HepG2 (cell line): ENCODE results near the gene WWTR1. TPM values are rescaled to one million over a fixed set of nuclear protein-coding genes. Genes with fewer than 3 reads are reported as not detected.

Source experiments
- AKNA ChIP-seq: sonication (generic); formaldehyde crosslinking; IDR thresholded peaks from 2 replicates; pipeline ENCODE4 v1.4.0; 2020; ENCODE audit warnings: missing genetic modification reagents, borderline replicate concordance
- ARID3A ChIP-seq: IDR thresholded peaks from 2 replicates; pipeline ENCODE4 v1.6.1; 2012; ENCODE audit warnings: low read depth, low read length, improper control_type of control experiment
- CEBPB ChIP-seq: IDR thresholded peaks from 2 replicates; pipeline ENCODE4 v1.6.1; 2011; ENCODE audit warnings: low read depth, low read length, improper control_type of control experiment, borderline replicate concordance
- MAZ ChIP-seq, 2 experiments: sonication (generic) in 1 of 2; formaldehyde crosslinking in 1 of 2; IDR thresholded peaks; 2 replicates each; pipeline versions ENCODE4 v1.5.0 to v1.6.1; 2012 to 2020; ENCODE audit warnings: low read depth in 2 of 2, mild to moderate bottlenecking in 2 of 2, borderline replicate concordance in 1 of 2, improper control_type of control experiment in 1 of 2, low read length in 1 of 2, missing genetic modification reagents in 1 of 2, moderate library complexity in 1 of 2
- RORA ChIP-seq: sonication (generic); formaldehyde crosslinking; IDR thresholded peaks from 2 replicates; pipeline ENCODE4 v1.5.0; 2020; ENCODE audit warnings: mild to moderate bottlenecking, missing genetic modification reagents, moderate library complexity
- ZNF441 ChIP-seq: sonication (generic); formaldehyde crosslinking; IDR thresholded peaks from 2 replicates; pipeline ENCODE4 v1.7.0; 2021; ENCODE audit warnings: missing genetic modification reagents, borderline replicate concordance
- ZNF513 ChIP-seq: sonication (generic); formaldehyde crosslinking; conservative IDR thresholded peaks from 2 replicates; pipeline ENCODE4 v1.5.0; 2020; ENCODE audit warnings: missing genetic modification reagents
- ZNF570 ChIP-seq: sonication (generic); formaldehyde crosslinking; IDR thresholded peaks from 2 replicates; pipeline ENCODE4 v1.4.0; 2020; ENCODE audit warnings: mild to moderate bottlenecking, missing genetic modification reagents, borderline replicate concordance
- ZNF777 ChIP-seq: sonication (generic); formaldehyde crosslinking; IDR thresholded peaks from 2 replicates; pipeline ENCODE4 v1.4.0; 2020; ENCODE audit warnings: missing genetic modification reagents
- ZNF879 ChIP-seq: sonication (generic); formaldehyde crosslinking; IDR thresholded peaks from 2 replicates; pipeline ENCODE4 v1.8.1; 2023; ENCODE audit warnings: missing genetic modification reagents
- ZZZ3 ChIP-seq: sonication (generic); formaldehyde crosslinking; IDR thresholded peaks from 2 replicates; pipeline ENCODE4 v1.4.0; 2020; ENCODE audit warnings: missing genetic modification reagents, mild to moderate bottlenecking, borderline replicate concordance
- polyA plus RNA-seq, 8 experiments: library from polyadenylated mRNA; depleted of rRNA in 3 of 8; stranded (reverse) in 7 of 8; unstranded in 1 of 8; fragments of >200 nt; fragmentation: Illumina TruSeq in 4 of 8; extraction: Trizol in 4 of 8; gene quantifications; 2 replicates each; pipeline versions ENCODE4 v1.2.1 to v1.2.3, GENCODE V29; 2011 to 2016; ENCODE audit warnings: low read depth in 4 of 8, missing spikeins in 1 of 8, mixed read lengths in 1 of 8; ENCODE audit not compliant: insufficient read depth in 1 of 8
- total RNA-seq, 5 experiments: library from RNA; depleted of rRNA; stranded (reverse); fragments of >200 nt; fragmentation: Illumina TruSeq; extraction: Trizol; gene quantifications; 2 replicates each; pipeline ENCODE4 v1.2.3, GENCODE V29; 2016; ENCODE audit warnings: low read depth in 1 of 5
- TF ChIP-seq, protein P1 (sequence below): sonication (generic); formaldehyde crosslinking; IDR thresholded peaks from 2 replicates; pipeline ENCODE4 v1.5.1; 2020; ENCODE audit warnings: missing genetic modification reagents, mild to moderate bottlenecking, borderline replicate concordance
- TF ChIP-seq, protein P2 (sequence below): sonication (generic); formaldehyde crosslinking; IDR thresholded peaks from 2 replicates; pipeline ENCODE4 v1.4.0; 2020; ENCODE audit warnings: missing genetic modification reagents, mild to moderate bottlenecking, borderline replicate concordance

Gene WWTR1
- total and polyA plus RNA-seq, 2 of the 13 experiments (the other 11 are each of a cell fraction or from before 2014, with no cell fraction given), result 19.7 to 139 TPM

DNA sequence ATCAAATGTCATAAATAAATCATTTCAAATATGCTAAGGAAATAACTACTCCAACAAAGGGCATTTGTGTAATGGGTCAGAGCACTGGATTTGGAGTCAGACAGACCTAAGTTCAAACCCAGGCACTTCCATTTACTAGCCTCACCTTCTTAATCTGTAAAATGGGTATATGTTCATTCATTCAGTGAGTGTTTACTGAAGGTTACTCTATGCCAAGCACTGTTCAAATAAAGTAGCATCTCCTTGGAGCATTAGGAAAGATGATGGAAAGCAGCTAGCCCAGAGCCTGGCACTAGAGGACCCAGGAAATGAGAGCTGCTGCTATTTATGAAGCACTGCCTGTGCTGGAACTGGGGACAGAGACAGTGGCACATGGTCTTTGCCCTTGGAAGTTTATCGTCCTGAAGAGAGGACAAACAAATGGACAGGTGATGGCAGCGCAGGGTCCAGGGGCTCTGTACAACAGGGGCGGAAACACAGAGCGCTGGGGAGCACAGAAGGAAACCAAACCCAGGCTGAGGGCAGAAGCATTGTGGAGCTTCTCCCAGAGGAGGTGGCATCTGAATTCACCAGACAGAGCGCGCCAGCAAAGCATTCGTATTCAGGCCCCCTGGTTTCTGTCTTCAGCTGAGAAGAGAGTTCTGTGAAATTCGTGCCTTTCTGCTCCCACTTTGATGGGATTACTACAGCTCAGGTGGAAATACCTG is 164.4 kb downstream of the WWTR1 start (continued):
- TF ChIP-seq, protein P1, sequence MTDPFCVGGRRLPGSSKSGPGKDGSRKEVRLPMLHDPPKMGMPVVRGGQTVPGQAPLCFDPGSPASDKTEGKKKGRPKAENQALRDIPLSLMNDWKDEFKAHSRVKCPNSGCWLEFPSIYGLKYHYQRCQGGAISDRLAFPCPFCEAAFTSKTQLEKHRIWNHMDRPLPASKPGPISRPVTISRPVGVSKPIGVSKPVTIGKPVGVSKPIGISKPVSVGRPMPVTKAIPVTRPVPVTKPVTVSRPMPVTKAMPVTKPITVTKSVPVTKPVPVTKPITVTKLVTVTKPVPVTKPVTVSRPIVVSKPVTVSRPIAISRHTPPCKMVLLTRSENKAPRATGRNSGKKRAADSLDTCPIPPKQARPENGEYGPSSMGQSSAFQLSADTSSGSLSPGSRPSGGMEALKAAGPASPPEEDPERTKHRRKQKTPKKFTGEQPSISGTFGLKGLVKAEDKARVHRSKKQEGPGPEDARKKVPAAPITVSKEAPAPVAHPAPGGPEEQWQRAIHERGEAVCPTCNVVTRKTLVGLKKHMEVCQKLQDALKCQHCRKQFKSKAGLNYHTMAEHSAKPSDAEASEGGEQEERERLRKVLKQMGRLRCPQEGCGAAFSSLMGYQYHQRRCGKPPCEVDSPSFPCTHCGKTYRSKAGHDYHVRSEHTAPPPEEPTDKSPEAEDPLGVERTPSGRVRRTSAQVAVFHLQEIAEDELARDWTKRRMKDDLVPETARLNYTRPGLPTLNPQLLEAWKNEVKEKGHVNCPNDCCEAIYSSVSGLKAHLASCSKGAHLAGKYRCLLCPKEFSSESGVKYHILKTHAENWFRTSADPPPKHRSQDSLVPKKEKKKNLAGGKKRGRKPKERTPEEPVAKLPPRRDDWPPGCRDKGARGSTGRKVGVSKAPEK, result no peak
- TF ChIP-seq CEBPB, result no peak
- TF ChIP-seq MAZ (IDR thresholded peaks at IDR 0.05; ENCODE audit: borderline replicate concordance, low read depth, low read length), result no peak
- no peak for TF ChIP-seq MAZ (CRISPR knock-in tag; IDR thresholded peaks at IDR 0.05; ENCODE audit: low read depth)
- no peak for TF ChIP-seq RORA (CRISPR knock-in tag)
- peak; percentile 72; the same call in 1 of the 2 replicates for TF ChIP-seq ZNF441 (CRISPR knock-in tag)
- TF ChIP-seq AKNA (CRISPR knock-in tag), result no peak
- TF ChIP-seq, protein P2, sequence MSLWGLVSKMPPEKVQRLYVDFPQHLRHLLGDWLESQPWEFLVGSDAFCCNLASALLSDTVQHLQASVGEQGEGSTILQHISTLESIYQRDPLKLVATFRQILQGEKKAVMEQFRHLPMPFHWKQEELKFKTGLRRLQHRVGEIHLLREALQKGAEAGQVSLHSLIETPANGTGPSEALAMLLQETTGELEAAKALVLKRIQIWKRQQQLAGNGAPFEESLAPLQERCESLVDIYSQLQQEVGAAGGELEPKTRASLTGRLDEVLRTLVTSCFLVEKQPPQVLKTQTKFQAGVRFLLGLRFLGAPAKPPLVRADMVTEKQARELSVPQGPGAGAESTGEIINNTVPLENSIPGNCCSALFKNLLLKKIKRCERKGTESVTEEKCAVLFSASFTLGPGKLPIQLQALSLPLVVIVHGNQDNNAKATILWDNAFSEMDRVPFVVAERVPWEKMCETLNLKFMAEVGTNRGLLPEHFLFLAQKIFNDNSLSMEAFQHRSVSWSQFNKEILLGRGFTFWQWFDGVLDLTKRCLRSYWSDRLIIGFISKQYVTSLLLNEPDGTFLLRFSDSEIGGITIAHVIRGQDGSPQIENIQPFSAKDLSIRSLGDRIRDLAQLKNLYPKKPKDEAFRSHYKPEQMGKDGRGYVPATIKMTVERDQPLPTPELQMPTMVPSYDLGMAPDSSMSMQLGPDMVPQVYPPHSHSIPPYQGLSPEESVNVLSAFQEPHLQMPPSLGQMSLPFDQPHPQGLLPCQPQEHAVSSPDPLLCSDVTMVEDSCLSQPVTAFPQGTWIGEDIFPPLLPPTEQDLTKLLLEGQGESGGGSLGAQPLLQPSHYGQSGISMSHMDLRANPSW (CRISPR knock-in tag), result peak; percentile 74; the same call in 1 of the 2 replicates
- TF ChIP-seq ZNF513 (CRISPR knock-in tag), result no peak
- no peak for TF ChIP-seq ZZZ3 (CRISPR knock-in tag)
- no peak for TF ChIP-seq ZNF879
- no peak for TF ChIP-seq ZNF570 (CRISPR knock-in tag)
- TF ChIP-seq ZNF777 (CRISPR knock-in tag), result no peak
- no peak for TF ChIP-seq ARID3A
